Tibial artery (tissue), 4 donors: ENCODE data around the gene VTI1A.
A peak's percentile ranks its signal among the peaks of the same experiment; 100 is the strongest.

Experiments used
- DNase-seq, 2 donors: peaks; one replicate each; pipeline ENCODE4 v3.0.0-alpha.2; 2019
- H3K27ac ChIP-seq, 2 donors: fragments of 200-600 bp; sonication (generic) in 1 of 2; 1 replicate in 1 of 2; 2 replicates in 1 of 2; pipeline ENCODE4 v1.5.1; 2018 to 2019; ENCODE audit warnings: mild to moderate bottlenecking in 1 of 2
- H3K27me3 ChIP-seq, 2 donors: fragments of 200-600 bp; sonication (generic) in 1 of 2; one replicate each; pipeline versions ENCODE4 v1.5.1 to v1.6.0; 2016 to 2019
- H3K36me3 ChIP-seq, 3 donors: fragments of 200-600 bp; sonication (generic) in 2 of 3; one replicate each; pipeline ENCODE4 v1.5.1; 2016 to 2019; ENCODE audit warnings: mild to moderate bottlenecking in 2 of 3
- H3K4me1 ChIP-seq, 4 donors: fragments of 200-600 bp; sonication (generic) in 2 of 4; 1 replicate in 3 of 4; 2 replicates in 1 of 4; pipeline ENCODE4 v1.5.1; 2016 to 2019
- H3K4me3 ChIP-seq, 2 donors: fragments of 200-600 bp; sonication (generic) in 1 of 2; 1 replicate in 1 of 2; 2 replicates in 1 of 2; pipeline ENCODE4 v1.5.1; 2018 to 2019; ENCODE audit warnings: mild to moderate bottlenecking in 2 of 2
- H3K9me3 ChIP-seq, 3 donors: fragments of 200-600 bp; sonication (generic) in 1 of 3; one replicate each; pipeline ENCODE4 v1.5.1; 2016 to 2019
- intact Hi-C: fragments of 100-400 bp; cut with DNase I; formaldehyde crosslinking; loops from one replicate; pipeline ENCODE4 v1.15.0; 2023; ENCODE audit warnings: low total_unique reads
- TF ChIP-seq, protein P1 (sequence below), 2 experiments: fragments of 200-600 bp in 1 of 2; fragments of 450-650 bp in 1 of 2; IDR thresholded peaks; one replicate each; pipeline ENCODE4 v1.5.1; 2017 to 2019; ENCODE audit warnings: antibody characterized with exemption in 2 of 2, mild to moderate bottlenecking in 1 of 2, moderate library complexity in 1 of 2

VTI1A gene

DNA sequence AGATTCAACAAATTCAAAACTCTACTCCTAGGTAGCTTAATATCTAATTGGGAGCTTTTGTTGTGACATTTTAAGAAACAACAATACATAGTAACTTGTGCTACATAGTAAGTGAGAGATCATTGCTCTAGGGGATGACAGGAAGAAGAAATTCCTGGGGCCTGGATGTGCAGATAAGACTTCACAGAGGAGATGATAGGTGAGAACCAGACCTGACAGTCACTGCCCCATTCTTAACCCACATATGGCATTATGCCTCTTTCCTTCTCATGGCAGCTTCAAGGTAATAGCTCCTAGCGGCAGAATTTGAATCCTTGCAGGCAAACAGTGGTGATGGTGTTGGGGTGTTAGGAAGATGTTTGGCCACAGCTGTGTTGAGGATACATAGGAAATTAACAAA, 233.6 kb downstream of the VTI1A start:
- H3K27me3 ChIP-seq: no peaks in the 10 kb centered on the region
- DNase-seq: no peak
- no peaks in the 10 kb centered on the region for H3K4me1 ChIP-seq
- peaks cover 0 to 10% (median 0%) of the 10 kb centered on the region in 3 donors for H3K36me3 ChIP-seq
- TF ChIP-seq, protein P1, sequence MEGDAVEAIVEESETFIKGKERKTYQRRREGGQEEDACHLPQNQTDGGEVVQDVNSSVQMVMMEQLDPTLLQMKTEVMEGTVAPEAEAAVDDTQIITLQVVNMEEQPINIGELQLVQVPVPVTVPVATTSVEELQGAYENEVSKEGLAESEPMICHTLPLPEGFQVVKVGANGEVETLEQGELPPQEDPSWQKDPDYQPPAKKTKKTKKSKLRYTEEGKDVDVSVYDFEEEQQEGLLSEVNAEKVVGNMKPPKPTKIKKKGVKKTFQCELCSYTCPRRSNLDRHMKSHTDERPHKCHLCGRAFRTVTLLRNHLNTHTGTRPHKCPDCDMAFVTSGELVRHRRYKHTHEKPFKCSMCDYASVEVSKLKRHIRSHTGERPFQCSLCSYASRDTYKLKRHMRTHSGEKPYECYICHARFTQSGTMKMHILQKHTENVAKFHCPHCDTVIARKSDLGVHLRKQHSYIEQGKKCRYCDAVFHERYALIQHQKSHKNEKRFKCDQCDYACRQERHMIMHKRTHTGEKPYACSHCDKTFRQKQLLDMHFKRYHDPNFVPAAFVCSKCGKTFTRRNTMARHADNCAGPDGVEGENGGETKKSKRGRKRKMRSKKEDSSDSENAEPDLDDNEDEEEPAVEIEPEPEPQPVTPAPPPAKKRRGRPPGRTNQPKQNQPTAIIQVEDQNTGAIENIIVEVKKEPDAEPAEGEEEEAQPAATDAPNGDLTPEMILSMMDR (IDR thresholded peaks at IDR 0.05): no peak
- no peaks in the 10 kb centered on the region for H3K9me3 ChIP-seq
- no peak overlapping the region for H3K4me3 ChIP-seq
- H3K27ac ChIP-seq: no peak overlapping the region
- intact Hi-C loops: no loop called here

DNA sequence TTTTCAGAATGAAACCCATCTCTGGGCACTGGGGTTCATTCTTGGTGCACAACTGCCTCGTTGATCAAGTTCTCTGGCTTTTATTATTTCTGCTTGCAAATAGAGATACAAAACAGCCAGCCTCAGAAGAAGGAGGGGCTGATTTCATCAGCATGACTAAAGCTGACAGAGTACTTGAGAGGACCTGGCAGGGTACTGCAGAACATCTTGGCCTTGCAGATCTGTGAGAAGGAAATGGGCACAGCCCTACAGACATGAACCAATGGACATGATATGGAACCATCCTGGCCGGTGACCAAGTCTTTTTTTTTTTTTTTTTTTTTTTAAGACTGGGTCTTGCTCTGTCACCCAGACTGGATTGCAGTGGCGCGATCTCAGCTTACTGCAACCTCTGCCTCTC, 240.6 kb downstream of the VTI1A start:
- Histone ChIP-seq H3K36me3 (no peaks in the 10 kb centered on the region), H3K27ac (no peak overlapping the region), H3K4me1 (no peaks in the 10 kb centered on the region), H3K4me3 (no peak overlapping the region), H3K27me3 (no peaks in the 10 kb centered on the region), H3K9me3 (no peaks in the 10 kb centered on the region)
- intact Hi-C loops: no loop called here
- peak in 1 of 2 donors; percentile 28 for DNase-seq
- TF ChIP-seq, protein P1 (IDR thresholded peaks at IDR 0.05): no peak

- peak in 1 of 2 donors; percentile 66 for DNase-seq
- no peaks in the 10 kb centered on the region for H3K36me3 ChIP-seq
Measured at GRCh38 chr10:112689327-112690072, 242.5 kb downstream of the VTI1A start.

DNA sequence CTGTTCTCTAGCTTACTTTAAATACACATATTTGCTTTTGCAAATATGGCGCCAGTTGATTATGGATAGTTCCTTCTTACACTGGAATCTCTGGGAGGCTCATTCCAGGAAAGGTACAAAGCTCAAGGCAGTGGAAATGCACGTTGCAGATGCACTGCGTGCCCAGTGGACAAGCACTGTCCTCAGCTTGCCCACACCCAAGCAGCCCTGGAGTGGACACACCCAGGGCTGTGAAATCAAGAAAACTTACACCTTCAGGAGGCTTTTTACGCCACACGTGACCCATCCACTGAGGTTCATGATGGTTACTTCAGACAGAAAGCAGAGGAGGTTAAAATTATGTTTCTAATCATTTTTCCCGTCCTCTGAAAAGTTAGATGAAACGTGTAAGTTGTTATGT, 248.5 kb downstream of the VTI1A start:
- Histone ChIP-seq H3K27ac (no peak overlapping the region), H3K27me3 (no peaks in the 10 kb centered on the region), H3K36me3 (no peaks in the 10 kb centered on the region), H3K4me3 (no peak overlapping the region), H3K4me1 (peaks cover 0 to 5% (median 0%) of the 10 kb centered on the region in 4 donors), H3K9me3 (no peaks in the 10 kb centered on the region)
- no peak for DNase-seq
- TF ChIP-seq, protein P1 (IDR thresholded peaks at IDR 0.05): no peak
- intact Hi-C loops: no loop called here

More at GRCh38 chr10:112689327-112690072, 242.5 kb downstream of the VTI1A start:
- H3K4me3 ChIP-seq: no peak overlapping the region
- no peak overlapping the region for H3K27ac ChIP-seq
- TF ChIP-seq, protein P1 (IDR thresholded peaks at IDR 0.05): peak; percentile 27 to 40
- intact Hi-C loops: no loop called here
- no peaks in the 10 kb centered on the region for H3K4me1 ChIP-seq
- no peaks in the 10 kb centered on the region for H3K9me3 ChIP-seq
- no peaks in the 10 kb centered on the region for H3K27me3 ChIP-seq

DNA sequence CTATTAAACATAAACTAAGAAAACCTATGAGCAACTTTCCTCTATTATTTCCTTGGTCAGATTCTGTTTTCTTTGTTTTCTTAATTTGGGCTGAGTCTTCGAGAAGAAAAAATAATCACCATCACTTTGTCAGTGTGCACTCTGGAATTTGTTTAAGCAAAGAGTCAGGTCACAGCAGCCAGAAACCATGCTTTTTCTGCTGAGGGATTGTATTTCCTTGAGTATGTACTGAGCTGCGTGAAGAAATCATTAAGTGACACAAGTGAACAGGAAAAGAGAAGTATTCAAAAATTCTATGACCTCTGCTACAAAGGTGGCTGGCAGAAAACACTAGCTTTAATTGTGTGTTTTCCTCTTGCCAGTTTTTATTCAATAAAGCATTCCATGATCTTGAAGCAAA, 249.6 kb downstream of the VTI1A start:
- no peak for DNase-seq
- Histone ChIP-seq H3K9me3 (no peaks in the 10 kb centered on the region), H3K36me3 (no peaks in the 10 kb centered on the region), H3K4me1 (peaks cover 0 to 16% (median 2%) of the 10 kb centered on the region in 4 donors), H3K27ac (no peak overlapping the region), H3K27me3 (no peaks in the 10 kb centered on the region), H3K4me3 (no peak overlapping the region)
- TF ChIP-seq, protein P1 (IDR thresholded peaks at IDR 0.05): no peak
- intact Hi-C loops: no loop called here
